Tongue (tissue), 2 donors: ENCODE data around the gene APELA. TPM values are rescaled to one million over a fixed set of nuclear protein-coding genes. Genes with fewer than 3 reads are reported as not detected.
A peak's percentile ranks its signal among the peaks of the same experiment; 100 is the strongest.
"Not testable (repeated sequence)": the region's sequence is repeated elsewhere in the genome, so short reads cannot be mapped to it uniquely, and the experiment has no call there.

Source experiments
- DNase-seq: peaks from one replicate; pipeline ENCODE4 v3.0.0-alpha.2; 2015
- total RNA-seq: library from RNA; depleted of rRNA; stranded (reverse); fragments of >200 nt; gene quantifications from one replicate; pipeline ENCODE4 v1.2.3, GENCODE V29; 2014

The APELA gene
- total RNA-seq, 1 donor from 2014 or later: not detected

- no peak for DNase-seq
Observed at GRCh38 chr4:164926301-164926700, 49.3 kb downstream of the APELA start.

- not testable (repeated sequence) for DNase-seq
Observed at GRCh38 chr4:164927101-164927500, 50.1 kb downstream of the APELA start.

- no peak for DNase-seq
Observed at GRCh38 chr4:164930647-164931046, 53.7 kb downstream of the APELA start.

GRCh38 chr4:164931551-164932324 lies 54.8 kb downstream of the APELA start:
- no peak for DNase-seq

- DNase-seq: no peak
Observed at GRCh38 chr4:164933244-164933643, 56.3 kb downstream of the APELA start.

GRCh38 chr4:164935363-164935762 lies 58.4 kb downstream of the APELA start:
- no peak for DNase-seq

- DNase-seq: not testable (repeated sequence)
Observed at GRCh38 chr4:164935865-164936606, 59.1 kb downstream of the APELA start.

GRCh38 chr4:164937576-164938270 lies 60.7 kb downstream of the APELA start:
- DNase-seq: peak; percentile 78

- no peak for DNase-seq
Observed at GRCh38 chr4:164943192-164943591, 66.2 kb downstream of the APELA start.

GRCh38 chr4:164945146-164945545 lies 68.2 kb downstream of the APELA start:
- DNase-seq: no peak

GRCh38 chr4:164946810-164947209 lies 69.8 kb downstream of the APELA start:
- no peak for DNase-seq

Other genes starting within 250 kb of the APELA start
- not detected for gene SMIM31, start 123.0 kb upstream of the APELA start, total RNA-seq
- 4.2 TPM for gene TRIM61, start 100.5 kb downstream of the APELA start, total RNA-seq
- not detected for gene TRIM60, start 154.8 kb downstream of the APELA start, total RNA-seq
- not detected for gene TRIM75, start 176.7 kb downstream of the APELA start, total RNA-seq
- gene TMEM192, start 235.7 kb downstream of the APELA start, total RNA-seq: 9.8 TPM